Esophagus squamous epithelium (tissue), 4 donors: ENCODE data around the gene MAB21L4.

Experiments
- POLR2A ChIP-seq, 4 donors: fragments of 450-650 bp; IDR thresholded peaks; one replicate each; pipeline ENCODE4 v1.6.1; 2017; ENCODE audit warnings: antibody characterized with exemption in 4 of 4, mild to moderate bottlenecking in 4 of 4, moderate library complexity in 3 of 4
- TF ChIP-seq, protein P1 (sequence below), 6 experiments: fragments of 450-650 bp in 4 of 6; fragments of 200-600 bp in 2 of 6; sonication (generic) in 2 of 6; IDR thresholded peaks; one replicate each; pipeline ENCODE4 v1.5.1; 2016 to 2019; ENCODE audit warnings: antibody characterized with exemption in 6 of 6, mild to moderate bottlenecking in 4 of 6, moderate library complexity in 4 of 6

DNA sequence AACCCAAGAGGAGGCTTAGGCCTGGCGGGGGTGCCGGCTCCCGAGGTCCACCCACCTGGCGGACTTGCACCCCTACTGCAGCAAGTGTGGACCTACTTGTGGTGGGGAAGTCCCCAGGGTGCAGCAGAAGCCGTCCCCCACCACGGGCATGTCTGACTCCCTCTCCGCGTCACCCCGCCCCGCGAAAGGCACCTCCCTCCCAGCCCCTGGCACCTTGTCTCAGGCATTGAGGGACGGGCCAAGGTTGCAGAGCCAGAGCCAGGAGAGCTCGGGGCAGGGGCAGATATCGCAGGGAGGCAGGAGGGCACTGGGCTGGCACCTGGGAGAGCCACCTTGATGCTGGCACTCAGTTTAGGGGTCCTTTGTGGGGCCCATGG, 29.2 kb upstream of the MAB21L4 start:
- TF ChIP-seq, protein P1, sequence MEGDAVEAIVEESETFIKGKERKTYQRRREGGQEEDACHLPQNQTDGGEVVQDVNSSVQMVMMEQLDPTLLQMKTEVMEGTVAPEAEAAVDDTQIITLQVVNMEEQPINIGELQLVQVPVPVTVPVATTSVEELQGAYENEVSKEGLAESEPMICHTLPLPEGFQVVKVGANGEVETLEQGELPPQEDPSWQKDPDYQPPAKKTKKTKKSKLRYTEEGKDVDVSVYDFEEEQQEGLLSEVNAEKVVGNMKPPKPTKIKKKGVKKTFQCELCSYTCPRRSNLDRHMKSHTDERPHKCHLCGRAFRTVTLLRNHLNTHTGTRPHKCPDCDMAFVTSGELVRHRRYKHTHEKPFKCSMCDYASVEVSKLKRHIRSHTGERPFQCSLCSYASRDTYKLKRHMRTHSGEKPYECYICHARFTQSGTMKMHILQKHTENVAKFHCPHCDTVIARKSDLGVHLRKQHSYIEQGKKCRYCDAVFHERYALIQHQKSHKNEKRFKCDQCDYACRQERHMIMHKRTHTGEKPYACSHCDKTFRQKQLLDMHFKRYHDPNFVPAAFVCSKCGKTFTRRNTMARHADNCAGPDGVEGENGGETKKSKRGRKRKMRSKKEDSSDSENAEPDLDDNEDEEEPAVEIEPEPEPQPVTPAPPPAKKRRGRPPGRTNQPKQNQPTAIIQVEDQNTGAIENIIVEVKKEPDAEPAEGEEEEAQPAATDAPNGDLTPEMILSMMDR (IDR thresholded peaks at IDR 0.05), result no peak
- no peak for TF ChIP-seq POLR2A (IDR thresholded peaks at IDR 0.05)
